ENCODE results near the gene PNLDC1. TPM values are rescaled to one million over a fixed set of nuclear protein-coding genes. Genes with fewer than 3 reads are reported as not detected.

The PNLDC1 gene
- total and polyA plus RNA-seq, 9 of the 15 experiments (the other 6 are each of a cell fraction or from before 2014, with no cell fraction given), result 0.12 TPM; not detected in 8

DNA sequence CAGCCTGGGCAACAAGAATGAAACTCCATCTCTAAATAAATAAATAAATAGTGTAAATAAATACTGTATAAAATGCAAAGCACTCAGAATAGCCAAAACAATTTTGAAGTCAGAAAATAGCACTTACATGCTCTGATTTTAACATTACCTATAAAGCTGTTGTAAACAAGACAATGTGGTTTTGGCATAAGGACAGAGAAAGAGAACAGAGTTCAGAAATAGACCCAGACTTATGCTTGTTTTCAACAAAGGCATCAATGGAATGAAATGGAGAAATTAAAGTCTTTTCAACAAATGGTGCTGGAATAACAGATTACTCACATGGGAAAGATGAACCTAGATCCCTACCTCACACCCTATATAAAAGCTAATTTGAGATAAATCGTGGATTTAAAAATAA, 27.9 kb upstream of the PNLDC1 start (continued):
- TF ChIP-seq, protein P1, sequence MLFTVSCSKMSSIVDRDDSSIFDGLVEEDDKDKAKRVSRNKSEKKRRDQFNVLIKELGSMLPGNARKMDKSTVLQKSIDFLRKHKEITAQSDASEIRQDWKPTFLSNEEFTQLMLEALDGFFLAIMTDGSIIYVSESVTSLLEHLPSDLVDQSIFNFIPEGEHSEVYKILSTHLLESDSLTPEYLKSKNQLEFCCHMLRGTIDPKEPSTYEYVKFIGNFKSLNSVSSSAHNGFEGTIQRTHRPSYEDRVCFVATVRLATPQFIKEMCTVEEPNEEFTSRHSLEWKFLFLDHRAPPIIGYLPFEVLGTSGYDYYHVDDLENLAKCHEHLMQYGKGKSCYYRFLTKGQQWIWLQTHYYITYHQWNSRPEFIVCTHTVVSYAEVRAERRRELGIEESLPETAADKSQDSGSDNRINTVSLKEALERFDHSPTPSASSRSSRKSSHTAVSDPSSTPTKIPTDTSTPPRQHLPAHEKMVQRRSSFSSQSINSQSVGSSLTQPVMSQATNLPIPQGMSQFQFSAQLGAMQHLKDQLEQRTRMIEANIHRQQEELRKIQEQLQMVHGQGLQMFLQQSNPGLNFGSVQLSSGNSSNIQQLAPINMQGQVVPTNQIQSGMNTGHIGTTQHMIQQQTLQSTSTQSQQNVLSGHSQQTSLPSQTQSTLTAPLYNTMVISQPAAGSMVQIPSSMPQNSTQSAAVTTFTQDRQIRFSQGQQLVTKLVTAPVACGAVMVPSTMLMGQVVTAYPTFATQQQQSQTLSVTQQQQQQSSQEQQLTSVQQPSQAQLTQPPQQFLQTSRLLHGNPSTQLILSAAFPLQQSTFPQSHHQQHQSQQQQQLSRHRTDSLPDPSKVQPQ (CRISPR knock-in tag; IDR thresholded peaks at IDR 0.05; ENCODE audit: borderline replicate concordance), result no peak
- no peak for TF ChIP-seq ZNF780A (CRISPR knock-in tag; IDR thresholded peaks at IDR 0.05)
- no peak for TF ChIP-seq PTTG1 (tag; IDR thresholded peaks at IDR 0.05; ENCODE audit: low read depth)

DNA sequence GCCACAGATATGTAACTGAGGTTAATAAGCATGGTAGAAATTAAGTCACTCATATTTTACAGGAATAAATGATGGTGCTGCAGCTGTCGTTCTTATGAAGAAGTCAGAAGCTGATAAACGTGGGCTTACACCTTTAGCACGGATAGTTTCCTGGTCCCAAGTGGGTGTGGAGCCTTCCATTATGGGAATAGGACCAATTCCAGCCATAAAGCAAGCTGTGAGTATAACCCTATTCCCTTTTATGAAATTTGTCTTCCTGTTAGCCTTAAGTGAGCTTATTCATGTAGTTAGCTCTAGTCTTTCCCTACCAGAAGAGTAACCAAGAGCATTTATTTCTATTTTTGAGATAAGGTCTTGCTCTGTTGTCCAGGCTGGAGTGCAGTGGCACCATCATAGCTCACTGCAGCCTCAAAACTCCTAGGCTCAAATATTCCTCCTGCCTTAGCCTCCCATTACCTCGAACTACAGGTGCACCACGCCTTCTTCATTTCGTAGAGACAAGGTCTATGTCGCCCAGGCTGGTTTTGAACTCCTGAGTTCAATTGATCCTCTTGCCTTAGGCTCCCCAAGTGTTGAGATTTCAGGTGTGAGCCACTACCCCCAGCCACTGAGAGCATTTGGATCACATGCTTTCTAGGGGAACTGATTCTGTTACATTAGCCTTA, 22.7 kb upstream of the PNLDC1 start:
- Histone ChIP-seq H3K4me2 (ENCODE audit: insufficient read depth, low read length) (no peak overlapping the region), H3K4me1 (replicated peaks in 1 of 2; ENCODE audit: control insufficient read depth in 2 of 2, insufficient read depth in 2 of 2, low read length in 2 of 2) (no peaks in the 10 kb centered on the region), H3K27me3 (ENCODE audit: control insufficient read depth in 2 of 2, insufficient read depth in 2 of 2, low read length in 2 of 2) (no peaks in the 10 kb centered on the region), H3K36me3 (ENCODE audit: control insufficient read depth, insufficient read depth, low read length) (peaks cover 99% of the 10 kb centered on the region), H3K79me2 (ENCODE audit: control insufficient read depth, insufficient read depth, low read length) (peaks cover 17% of the 10 kb centered on the region; the same call in 2 of the 3 replicates), H3K9me1 (ENCODE audit: control insufficient read depth, insufficient read depth, low read length) (no peaks in the 10 kb centered on the region), H4K20me1 (replicated peaks; ENCODE audit: control insufficient read depth, insufficient read depth, low read length) (peaks cover 5% of the 10 kb centered on the region; the same call in 1 of the 2 replicates), H3K9ac (ENCODE audit: insufficient read depth in 1 of 2, low read depth in 2 of 2, low read length in 2 of 2) (no peak overlapping the region), H3K4me3 (no peak overlapping the region), H2AFZ (ENCODE audit: low read depth, low read length) (no peak overlapping the region), H3K27ac (ENCODE audit: extremely low read depth, low read depth, low read length) (no peak overlapping the region), H3K9me3 (replicated peaks; ENCODE audit: control insufficient read depth, insufficient read depth, low read depth, low read length) (no peaks in the 10 kb centered on the region)
- no TSS peak for BruUV-seq (replicated peaks)
- DNase-seq (ENCODE audit: extremely low read depth in 1 of 4, low spot score in 3 of 4), result peak in 1 of 4 experiments; percentile 7
- CTCF ChIA-PET (ENCODE audit: low intra/inter-chr PET ratio), result no interaction called here
- POLR2A ChIA-PET, result interaction anchor here (1.0 to 1.6 kb wide), 7 partner anchors 9 to 70 kb away, joined by 3 to 12 read pairs (median 3); partner anchors contain the start of genes MRPL18, TCP1 and WTAP
- ATAC-seq, result peak; percentile 55
- in situ Hi-C loops (cut with MboI), result no loop called here
- intact Hi-C loops (cut with micrococcal nuclease), result no loop called here
- 76% methylated on average over 7 of the region's 7 CpGs for WGBS (ENCODE audit: insufficient coverage, low coverage, missing lambda C conversion rate)
- no peak for FAIRE-seq
- TF ChIP-seq RUNX1 (IDR thresholded peaks at IDR 0.05; ENCODE audit: low read depth) (no peak), MCM5 (IDR thresholded peaks at IDR 0.05; ENCODE audit: low read depth) (no peak), THRA (IDR thresholded peaks at IDR 0.05) (no peak), ZNF121 (CRISPR knock-in tag; conservative IDR thresholded peaks at IDR 0.05) (0 out of 2 replicates have a peak, but pooled peaks have one; percentile 22), SRSF3 (IDR thresholded peaks at IDR 0.05; ENCODE audit: insufficient read depth, low read length) (no peak), DIDO1 (tag; IDR thresholded peaks at IDR 0.05; ENCODE audit: low read depth) (no peak), PHF21A (IDR thresholded peaks at IDR 0.05; ENCODE audit: borderline replicate concordance, low read depth) (no peak), KHSRP (IDR thresholded peaks at IDR 0.05) (0 out of 2 replicates have a peak, but pooled peaks have one; percentile 12), ZBTB7A (IDR thresholded peaks at IDR 0.05; ENCODE audit: borderline replicate concordance, control insufficient read depth, low read depth, low read length) (no peak), CBX3 (IDR thresholded peaks at IDR 0.05; ENCODE audit: borderline replicate concordance in 1 of 2, low read length in 2 of 2) (0 out of 3 replicates have a peak, but pooled peaks of 1 of the 2 experiments have one; percentile 18), TOE1 (IDR thresholded peaks at IDR 0.05; ENCODE audit: borderline replicate concordance) (no peak), TOE1 (CRISPR knock-in tag; IDR thresholded peaks at IDR 0.05; ENCODE audit: borderline replicate concordance, low read depth) (no peak)
- TF ChIP-seq, protein P2, sequence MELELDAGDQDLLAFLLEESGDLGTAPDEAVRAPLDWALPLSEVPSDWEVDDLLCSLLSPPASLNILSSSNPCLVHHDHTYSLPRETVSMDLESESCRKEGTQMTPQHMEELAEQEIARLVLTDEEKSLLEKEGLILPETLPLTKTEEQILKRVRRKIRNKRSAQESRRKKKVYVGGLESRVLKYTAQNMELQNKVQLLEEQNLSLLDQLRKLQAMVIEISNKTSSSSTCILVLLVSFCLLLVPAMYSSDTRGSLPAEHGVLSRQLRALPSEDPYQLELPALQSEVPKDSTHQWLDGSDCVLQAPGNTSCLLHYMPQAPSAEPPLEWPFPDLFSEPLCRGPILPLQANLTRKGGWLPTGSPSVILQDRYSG (tag; conservative IDR thresholded peaks at IDR 0.05; ENCODE audit: low read depth), result no peak
